HG02840 (cell line): ENCODE results near the gene NHLRC4.

ENCODE experiments used
- ATAC-seq: cut with Tn5 transposase; IDR thresholded peaks from one replicate; pipeline ENCODE4 v1.9.1; 2021; ENCODE audit warnings: mild to moderate bottlenecking, moderate library complexity, moderate number of reproducible peaks; ENCODE audit not compliant: unreplicated experiment, low FRiP score

NHLRC4 gene, protein sequence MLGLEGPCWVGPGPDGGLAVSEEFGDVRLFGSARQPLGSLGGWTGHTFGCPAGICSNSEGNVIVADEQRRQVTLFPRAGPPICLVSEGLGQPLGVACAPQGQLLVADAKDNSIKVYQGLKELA

DNA sequence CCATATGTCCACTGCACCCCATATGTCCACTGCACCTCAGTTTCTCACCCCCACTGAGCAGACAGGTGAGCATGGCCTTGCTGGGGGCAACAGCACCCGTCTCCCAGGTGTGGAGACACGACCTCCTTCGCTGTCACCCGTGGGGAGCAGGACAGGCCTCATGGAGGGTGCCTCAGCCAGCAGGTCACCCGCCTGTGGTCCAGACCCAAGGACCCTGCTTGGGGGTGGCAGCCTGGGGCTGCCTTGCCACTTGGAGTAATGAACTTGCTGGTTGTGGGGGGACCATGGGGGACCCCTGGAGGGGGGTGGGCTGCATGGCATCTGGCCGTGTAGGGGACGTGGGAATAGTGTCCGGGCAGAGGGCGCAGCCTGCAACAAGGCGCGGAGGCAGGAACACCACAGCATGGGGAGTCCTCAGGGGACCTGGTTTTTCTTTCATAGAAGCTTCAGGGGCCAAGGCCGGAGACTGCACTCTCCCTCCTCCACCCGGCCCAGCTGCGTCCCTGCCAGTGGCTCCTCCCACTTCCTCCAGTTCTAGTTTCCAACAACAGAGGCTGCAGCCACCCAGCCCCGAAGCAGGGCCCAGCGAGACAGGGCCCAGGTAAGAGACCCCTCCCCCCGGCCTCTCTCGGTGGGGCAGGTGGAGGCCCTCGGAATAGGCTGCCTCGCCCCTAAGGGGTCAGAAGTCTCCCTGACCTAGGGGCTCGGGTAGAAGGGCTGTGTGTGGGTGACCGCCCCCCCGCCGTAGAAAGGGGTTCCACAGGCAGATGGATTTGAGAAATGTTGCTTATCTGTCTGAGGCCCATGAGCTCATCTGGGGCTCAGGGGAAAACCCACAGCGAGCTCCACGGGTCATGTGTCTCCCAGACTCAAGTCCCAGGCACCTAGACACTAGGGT lies at the start of gene NHLRC4:
Gene NHLRC4 (plus strand): TSS at position 531 of the 898 bp plus-strand sequence. CDS start 1,043 bp downstream, outside the sequence.
- peak; percentile 40 for ATAC-seq

DNA sequence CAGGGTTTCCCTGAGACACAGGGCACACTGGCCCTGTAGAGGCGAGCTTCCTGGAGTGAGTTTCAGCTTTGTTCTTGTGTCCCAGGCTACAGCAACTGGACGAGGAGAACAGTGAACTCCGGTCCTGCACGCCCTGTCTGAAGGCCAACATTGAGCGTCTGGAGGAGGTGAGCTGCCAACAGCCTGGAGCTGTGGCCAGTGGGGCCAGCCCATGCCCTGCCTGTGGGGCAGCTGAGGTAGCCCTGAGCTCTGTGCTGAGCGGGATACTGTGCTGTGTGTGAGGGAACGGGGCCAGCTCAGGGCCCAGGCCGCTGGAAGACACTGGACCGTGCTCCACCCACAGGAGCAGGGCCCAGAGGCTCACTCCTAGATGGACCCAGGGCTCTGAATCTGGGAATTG lies 47.9 kb upstream of the NHLRC4 start:
- no peak for ATAC-seq

DNA sequence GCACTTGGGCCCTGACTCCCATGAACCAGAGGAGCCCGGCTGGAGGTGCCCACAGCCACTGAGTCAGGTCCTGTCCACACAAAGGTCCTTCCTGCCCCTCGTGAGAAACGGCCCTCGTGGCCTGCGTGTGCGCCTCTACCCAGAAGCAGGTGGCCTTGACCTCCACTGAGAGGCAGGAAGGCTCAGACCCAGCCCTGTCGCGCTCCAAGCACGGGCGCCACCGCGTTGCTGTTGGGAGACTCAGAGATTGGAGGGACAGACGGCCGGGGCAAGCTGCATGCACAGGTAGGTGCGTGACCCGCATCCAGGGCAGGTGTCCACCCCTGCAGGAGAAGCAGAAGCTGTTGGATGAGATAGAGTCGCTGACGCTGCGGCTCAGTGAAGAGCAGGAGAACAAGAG lies 47.4 kb upstream of the NHLRC4 start:
- no peak for ATAC-seq

DNA sequence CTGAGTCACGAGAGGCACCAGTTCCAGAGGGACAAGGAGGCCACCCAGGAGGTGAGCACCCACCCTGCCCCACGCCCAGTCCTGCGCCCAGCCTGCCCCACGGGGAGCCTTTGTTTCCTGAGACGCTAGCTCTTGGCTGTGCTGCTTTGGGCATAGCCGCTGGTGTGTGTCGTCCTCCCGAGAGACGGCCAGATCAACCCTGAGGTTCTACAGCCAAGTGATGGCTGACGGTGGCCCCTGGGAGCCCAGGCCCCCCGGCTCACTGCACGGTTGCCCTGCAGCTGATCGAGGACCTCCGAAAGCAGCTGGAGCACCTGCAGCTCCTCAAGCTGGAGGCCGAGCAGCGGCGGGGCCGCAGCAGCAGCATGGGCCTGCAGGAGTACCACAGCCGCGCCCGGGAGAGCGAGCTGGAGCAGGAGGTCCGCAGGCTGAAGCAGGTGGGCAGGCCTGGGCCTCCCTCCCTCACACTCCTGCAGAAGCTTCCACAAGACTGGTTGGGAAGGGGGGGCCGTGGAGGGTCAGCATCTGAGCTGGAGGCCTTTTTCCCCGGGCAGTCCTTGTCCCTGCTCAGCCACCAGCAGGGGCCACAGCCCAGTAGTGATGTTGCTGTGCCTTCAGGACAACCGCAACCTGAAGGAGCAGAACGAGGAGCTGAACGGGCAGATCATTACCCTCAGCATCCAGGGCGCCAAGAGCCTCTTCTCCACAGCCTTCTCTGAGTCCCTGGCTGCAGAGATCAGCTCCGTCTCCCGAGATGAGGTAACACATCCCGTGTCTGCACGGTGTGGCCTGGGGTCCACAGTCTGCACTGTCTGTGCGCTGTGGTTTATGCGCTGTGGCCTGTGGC lies 46.7 kb upstream of the NHLRC4 start:
- ATAC-seq: no peak

DNA sequence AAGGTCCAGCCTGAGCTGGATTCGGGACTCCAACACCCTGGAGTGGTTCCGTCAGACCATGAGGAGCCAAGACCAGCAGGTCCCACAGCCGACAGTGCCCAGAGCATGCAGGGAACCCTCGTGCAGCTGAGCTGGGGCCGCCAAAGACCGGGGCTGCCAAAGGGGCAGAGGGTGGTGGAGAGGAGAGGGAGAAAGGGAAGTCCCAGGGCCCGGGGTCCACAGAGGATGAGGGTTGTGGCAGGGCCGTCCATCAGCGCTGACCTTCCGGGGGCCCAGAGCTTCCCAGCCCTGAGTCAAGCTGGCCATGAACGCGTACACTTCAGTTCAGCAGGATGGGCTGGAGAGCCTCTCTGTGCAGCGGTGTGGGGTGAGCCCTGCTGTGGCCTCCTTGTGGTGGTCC lies 46.0 kb upstream of the NHLRC4 start:
- no peak for ATAC-seq

DNA sequence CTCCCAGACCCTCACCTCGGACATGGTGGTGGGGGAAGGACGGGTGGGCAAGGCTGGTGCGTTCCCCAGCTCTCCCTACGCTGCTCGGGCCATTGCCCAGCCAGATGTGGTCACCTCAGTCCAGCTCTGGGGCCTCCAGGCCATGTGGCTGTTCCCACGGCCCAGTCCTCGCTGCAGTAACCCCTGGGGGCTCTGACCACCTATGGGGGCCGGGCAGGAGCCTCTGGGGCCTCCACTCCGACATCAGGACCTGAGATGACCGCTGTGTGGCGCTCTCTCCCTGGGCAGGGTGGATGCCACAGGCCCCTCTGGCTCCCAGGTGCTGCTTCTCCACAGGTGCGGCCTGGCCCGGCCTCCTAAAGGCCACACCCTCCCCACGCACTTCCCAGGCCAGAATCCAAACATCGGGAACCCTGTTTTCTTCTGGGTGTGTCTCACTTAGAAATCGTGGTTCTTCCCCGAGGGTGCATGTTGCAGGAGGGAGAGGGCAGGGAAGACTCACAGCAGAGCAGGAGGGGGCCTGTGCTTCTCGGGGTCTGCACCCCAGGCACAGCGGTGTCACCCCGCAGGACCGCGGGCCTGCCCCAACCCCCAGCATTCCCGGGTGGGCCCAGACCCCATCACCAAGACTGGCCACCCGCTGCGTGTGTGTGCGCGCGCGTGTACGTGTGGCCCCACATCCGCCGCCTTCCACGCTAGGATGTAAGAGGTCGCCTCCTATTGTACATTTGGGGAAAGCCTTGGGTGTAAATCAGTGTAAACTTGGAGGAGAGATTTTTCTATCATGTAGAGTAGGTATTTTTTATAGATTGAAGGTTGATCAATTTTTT lies 45.2 kb upstream of the NHLRC4 start:
- no peak for ATAC-seq

DNA sequence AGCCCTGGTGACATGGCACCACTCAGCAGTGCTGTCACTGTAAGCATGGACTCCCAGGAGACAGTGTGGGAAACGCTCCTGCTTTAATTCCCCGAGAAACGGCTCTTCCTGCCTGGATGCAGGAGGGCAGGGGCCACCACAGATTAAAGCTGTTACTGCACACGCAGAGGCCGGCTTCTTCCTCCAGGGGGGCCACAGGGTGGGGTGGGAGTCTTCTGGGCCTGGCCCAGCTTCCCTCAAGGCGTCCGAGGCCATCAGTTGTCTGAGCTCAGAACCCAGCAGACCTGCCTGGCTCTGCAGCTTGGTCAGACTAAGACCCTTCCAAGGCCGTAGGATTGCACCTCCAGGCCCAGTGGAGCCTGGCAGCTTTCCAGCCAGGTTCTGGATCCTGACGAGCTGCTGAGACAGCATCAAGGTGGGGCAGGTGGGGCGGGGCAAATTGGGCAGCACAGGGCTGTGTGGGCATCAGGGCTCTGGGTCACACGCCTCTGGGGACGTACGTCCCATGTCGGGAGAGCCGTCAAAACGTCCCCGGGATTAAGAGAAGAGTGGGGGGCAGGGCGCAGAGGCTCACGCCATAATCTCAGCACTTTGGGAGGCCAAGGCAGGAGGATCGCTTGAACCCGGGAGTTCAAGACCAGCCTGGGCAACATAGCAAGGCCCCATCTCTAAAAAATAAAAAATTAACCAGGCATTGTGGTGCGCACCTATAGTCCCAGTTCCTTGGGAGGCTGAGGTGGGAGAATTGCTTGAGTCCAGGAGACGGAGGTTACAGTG lies 44.3 kb upstream of the NHLRC4 start:
- ATAC-seq: no peak

DNA sequence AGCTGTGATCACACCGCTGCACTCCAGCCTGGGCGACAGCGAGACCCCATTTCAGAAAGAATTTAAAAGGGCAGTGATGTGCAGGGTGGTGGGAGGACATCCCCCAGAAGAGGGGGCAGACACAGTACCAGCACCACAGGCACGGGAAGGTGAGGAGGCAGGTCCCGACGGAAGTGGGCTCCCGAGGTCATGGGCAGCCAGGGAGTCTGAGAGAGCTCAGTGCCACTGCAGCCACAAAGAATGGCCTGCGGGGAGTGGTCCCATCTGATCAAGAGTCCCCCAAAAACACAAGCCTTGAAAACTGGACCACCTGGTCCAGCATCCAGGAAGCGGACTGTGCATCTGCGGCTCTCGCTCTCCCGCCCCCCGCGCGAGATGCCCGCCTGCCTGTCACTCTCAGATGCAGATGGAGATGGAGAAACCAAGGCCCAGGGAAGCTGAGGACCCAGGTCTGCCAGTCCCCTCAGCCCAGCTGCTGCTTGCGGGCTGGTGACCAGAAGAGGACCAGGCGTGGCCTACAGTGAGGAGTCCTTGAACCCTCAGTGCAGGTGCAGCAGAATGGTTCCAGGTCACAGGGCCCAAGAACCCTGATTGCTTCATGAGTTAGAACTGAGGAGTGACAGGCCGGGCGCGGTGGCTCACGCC lies 43.6 kb upstream of the NHLRC4 start:
- no peak for ATAC-seq

DNA sequence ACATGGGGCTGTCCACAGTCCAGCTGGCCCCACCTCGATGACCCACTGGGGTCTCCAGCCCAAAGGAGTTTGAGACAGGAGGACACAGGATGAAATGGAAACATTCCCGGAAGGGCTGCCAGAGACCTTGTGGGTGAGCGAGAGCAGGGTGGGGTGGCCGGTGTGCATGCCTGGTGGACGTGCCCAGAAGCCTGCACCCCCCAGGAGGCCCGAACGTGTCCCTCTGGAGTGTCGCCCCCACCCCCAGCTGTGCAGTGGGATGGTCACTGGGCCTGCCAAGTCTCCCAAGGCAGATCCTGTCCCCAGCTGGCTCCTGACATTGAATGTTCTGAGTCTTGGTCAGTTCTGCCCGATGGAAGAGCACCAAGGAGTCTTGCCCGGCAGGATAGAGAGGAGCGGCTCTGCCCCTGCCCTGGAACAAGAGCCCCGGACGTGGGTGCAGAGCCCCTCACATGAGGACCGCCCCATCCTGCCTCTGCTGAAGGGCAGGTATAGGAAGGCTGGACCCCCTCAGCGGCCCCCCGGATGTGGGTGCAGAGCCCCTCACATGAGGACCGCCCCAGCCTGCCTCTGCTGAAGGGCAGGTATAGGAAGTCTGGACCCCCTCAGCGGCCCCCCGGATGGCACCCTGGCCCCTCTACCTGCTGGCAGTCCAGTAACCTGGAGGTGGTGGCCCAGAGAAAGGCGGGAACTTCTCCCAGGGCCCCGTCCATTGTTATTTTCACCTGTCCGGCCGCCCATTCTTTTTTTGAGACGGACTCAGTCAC lies 42.3 kb upstream of the NHLRC4 start:
- no peak for ATAC-seq

DNA sequence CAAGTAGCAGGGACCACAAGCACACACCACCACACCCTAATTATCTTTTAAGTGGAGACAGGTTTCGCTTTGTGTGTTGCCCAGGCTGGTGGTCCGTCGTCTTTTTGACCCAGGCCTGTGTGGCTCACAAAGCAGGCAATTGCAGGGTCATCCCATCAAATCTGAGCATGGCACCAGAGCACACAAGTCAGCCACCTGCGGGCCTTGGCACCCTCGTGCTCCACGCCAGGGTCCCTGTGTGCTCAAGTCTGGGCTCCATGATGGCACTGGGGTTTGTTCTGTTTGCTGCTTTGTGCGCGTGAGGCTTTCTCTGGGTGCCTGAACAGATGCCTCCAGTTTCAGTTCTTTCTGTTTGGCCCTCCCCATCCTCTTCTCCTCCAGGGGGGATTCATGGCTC lies 41.7 kb upstream of the NHLRC4 start:
- no peak for ATAC-seq

DNA sequence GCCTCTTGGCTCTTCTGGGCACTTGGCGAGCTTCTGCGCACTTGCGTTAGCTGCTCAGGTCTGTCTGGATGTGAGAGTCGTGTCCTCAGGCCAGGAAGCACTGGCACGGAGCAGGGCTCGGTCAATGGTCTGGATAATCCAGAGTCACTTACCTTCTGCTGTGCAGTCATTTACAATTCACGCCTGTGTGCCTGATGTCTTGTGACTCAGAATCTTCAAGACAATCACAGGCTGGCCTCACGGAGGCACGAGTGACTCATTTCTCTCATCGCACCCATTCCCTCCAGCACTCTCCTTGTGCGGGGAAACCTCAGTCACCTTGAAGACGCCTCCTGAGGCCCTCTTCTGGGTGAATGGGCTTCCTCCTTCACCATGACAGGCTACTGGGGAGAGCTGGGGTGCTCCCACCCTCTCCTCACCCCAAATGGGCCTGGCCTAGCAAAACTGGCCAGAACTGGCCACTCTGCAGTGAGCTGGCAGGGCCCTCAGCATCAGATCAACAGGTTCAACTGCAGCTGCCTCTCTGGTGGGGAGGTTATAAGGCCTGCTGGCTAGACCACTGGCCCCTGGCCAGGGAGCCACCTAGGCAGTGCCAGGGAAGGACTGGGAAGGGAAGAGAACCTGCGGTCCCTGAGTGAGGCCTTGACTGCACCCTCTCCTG lies 41.2 kb upstream of the NHLRC4 start:
- ATAC-seq: no peak

DNA sequence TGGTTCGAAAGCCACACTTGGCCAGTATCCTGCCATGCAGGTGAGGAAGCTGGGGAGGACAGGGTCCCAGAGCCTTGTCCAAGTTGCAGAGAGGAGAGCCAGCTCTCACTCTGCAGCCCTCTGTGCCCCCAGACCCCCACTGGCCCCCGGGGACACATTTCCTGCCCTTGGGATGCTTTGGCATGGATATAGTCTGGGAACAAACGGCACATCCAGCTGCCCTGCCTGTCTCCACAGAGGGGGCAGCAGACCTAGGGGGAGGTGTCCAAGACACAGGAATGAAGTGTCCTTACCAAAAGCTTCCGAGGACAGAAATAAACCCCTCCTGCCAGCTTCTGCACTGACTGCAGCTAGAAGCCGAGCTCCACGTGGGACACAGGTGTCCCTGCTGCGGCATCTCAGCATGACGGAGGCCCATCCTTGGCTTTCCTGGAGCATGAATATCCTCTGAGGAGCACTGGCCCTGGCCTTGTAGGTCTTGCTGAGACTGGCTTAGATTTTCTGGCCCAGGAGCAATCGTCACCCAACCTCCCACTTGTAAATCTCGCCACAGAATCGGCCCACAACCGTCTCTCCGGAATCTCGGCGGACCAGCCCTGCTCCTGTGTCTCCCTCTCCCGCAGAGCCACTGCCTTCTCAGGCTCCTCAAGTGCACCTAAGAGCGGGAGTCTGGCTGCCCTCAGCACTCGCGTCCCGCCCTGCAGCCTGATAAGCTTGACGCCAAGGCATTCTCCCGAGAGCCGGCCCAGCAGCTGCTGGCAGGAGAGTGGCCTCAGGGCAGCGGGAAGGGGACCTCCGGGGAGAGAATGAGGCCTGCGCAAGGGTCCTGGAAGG lies 40.4 kb upstream of the NHLRC4 start:
- no peak for ATAC-seq

DNA sequence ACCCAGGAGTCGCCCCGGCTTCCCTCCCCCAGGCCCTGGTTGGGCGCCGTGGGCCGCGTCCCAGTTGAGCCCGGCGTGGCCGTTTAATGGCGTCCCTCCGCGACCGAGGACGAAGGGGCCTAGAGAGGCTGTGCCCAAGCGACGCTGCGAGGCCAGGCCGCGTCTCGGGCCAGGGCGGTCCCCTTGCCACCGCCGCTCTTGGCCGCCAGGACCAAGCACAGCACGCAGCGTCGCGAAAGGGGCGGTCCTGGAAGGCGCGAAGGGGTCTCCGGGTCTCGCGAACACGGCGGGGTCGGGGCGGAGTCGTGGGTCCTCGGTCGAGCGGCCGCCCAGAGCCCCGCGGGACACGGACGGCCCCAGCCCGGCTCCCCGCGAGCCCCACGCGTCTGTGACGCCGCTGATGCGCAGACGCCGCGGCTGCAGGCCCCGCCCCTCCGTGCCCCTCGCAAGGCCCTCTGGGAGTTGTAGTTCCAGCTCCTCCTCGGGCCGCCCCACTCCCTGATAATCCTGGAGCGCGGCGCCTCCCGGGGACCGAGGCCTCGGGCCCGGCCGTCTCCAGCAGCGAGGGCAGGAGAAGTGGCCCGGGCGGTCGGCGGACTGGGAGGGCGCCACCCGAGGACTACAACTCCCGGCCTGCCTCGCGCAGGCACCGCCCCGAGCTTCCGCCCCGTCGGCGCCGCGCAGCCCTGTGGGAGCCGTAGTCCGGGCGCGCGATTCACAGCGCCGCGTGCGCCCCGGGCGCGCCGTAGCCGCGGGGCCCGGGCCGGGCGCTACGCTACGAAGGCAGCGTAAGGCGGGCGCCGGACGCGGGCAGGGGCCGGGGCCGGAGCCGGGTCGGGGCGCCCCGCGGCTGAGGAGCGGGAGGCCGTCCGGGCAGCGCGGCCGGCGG lies 39.5 kb upstream of the NHLRC4 start, which contains the start of gene CAPN15:
Gene CAPN15 (plus strand): TSS at position 698 of the 889 bp plus-strand sequence. CDS start 19,127 bp downstream, outside the sequence.
- ATAC-seq: peak; percentile 70

DNA sequence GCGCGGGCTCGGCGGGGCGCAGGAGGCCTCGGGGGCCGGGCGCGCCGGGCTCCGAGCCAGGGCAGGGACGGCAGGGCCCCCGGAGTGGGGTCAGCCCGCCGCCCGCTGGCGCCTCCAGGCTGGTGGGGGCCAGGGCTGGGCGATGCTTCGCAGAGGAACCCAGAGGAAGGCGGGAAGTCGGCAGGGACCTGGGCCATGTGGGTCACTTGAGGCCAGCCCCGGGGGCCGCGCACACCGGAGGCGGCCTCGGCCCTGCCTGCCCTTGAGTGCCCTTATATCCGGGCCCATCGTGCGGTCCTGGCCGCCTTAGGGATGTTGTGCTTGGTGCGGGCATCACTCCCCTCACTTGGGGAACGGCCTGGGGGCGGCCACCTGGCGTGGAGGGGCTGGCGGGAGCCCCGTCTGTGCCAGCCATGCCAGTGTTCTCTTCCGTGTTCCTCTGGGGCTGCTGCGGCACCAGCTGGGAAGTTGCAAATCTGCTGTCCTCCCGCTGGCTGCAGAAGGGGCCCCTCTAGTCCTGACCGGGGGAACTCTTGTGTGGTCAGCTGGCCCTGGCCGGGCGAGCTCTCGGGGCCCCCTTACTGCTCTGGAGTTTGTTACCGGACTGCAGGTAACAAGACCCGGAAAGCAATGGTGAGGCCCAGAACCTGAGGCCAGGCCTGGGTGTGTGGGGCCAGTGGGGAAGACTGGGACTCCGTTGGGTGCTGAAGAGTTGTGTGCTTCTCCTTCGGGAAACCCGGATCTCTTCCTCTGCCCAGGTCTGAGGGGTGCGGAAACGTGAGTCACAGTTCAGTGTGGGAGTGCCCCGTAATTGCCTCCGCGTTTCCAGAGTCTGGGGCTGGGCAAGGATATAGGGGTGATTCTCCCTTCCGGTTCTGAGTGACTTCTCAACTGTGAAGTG lies 38.4 kb upstream of the NHLRC4 start:
- peak; percentile 10 for ATAC-seq
